B cell (primary cell): ENCODE measurements around the gene SLC23A2.

Source experiments
- CTCF ChIP-seq: fragments of 200-600 bp; IDR thresholded peaks from one replicate; pipeline ENCODE4 v1.8.0; 2022; ENCODE audit warnings: antibody characterized with exemption, mild to moderate bottlenecking
- EZH2 ChIP-seq: IDR thresholded peaks from 2 replicates; pipeline ENCODE4 v1.6.1; 2012; ENCODE audit warnings: borderline replicate concordance, low read depth, mild to moderate bottlenecking, moderate library complexity, low read length; ENCODE audit not compliant: insufficient read depth, poor library complexity, severe bottlenecking

- no peak for TF ChIP-seq EZH2
- no peak for TF ChIP-seq CTCF
Measured at GRCh38 chr20:4853757-4854560, 147.4 kb downstream of the SLC23A2 start.
